NCI-H510A treated with DMSO at 0.1 percent for 48 hours (cell line): ENCODE results near the gene SSTR5.

Source experiments
- DNase-seq: peaks from one replicate; lab custom pipeline; 2025; lab: John Stamatoyannopoulos, UW

The SSTR5 gene

DNA sequence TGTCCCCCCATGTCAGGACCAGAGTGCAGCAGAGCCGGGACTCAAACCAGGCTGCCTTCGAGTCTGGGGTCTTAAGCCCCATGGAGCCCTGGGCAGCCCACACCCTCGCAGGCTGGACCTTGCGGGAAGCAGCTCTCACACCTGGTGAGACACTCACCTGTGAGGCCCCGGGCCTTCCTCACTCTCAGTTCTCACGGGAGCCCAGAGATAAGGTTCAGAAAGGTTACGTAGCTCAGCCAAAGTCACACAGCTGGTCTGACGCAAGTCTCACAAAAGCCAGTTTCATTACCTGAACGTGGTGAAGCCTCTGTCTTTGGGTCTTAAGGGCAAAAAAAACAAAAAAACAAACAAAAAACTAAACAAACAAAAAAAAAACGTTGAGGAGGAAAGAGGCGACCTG lies 32.8 kb upstream of the SSTR5 start:
- no peak for DNase-seq

DNA sequence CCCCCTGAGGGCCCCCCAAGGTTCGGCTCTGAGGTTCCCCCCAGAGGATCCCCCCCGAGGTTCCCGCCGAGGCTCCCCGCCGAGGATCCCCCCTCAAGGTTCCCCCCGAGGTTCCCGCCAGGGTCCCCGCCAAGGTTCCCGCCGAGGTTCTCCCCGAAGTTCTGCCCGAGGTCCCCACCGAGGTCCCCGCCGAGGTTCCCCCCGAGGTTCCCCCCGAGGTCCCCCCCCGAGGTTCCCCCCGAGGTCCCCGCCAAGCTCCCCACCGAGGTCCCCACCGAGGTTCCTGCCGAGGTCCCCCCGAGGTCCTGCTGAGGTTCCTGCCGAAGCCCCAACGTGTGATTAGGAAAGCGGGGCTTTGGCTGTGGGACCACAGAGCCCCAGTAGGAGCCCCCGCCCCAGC lies 32.2 kb upstream of the SSTR5 start:
- no peak for DNase-seq

DNA sequence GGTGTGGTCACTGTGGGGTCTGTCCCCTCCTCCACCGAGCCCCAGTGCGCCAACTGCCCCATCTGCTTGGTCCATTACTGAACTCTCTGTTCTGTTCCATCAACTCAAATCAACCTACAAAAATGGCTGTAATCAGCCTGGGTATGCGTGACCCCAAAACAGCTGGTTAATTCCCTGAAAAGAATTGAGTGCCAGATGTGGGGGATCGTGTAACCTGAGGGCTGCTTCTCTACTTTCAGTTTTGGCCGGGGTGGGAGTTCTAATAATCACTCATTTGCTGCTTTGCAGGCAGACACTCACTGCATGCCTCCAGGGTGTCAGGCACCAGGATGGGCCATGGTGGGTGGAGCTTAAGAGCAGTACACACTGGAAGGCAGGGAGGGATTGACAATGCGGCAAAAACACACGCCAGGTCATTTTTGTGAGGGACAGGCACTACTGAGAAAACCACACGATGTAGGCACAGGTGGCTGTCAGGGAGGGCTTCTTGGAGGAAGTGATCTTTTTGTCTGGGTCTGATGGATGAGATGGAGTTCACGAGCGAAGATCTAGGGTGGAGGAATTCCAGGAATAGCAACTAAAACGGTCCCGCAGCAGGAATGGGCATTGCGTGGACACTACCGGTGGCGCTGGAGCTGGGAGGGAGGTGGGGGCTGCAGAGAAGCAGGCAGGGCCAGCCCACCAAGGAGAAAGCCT lies 30.4 kb upstream of the SSTR5 start:
- DNase-seq, result no peak

DNA sequence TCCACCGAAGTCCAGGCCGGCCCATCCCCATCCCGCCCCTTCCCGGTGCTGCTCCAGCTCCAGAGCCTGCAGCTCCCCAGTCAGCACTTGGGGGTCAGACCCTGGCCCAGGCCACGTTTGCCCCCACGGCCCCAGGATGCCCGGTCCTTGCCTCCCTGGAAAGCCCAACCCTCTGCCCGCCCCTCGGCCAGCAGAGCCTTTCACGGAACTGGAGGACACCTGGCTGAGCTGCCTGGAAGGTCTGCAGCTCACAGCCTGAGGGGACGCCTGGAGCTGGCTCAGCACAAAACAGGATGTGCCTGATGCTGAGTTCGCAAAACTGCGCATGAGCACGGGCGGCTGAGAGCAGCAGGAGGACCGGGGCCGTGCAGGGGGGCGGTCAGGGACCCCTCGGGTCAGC lies 29.7 kb upstream of the SSTR5 start:
- no peak for DNase-seq

DNA sequence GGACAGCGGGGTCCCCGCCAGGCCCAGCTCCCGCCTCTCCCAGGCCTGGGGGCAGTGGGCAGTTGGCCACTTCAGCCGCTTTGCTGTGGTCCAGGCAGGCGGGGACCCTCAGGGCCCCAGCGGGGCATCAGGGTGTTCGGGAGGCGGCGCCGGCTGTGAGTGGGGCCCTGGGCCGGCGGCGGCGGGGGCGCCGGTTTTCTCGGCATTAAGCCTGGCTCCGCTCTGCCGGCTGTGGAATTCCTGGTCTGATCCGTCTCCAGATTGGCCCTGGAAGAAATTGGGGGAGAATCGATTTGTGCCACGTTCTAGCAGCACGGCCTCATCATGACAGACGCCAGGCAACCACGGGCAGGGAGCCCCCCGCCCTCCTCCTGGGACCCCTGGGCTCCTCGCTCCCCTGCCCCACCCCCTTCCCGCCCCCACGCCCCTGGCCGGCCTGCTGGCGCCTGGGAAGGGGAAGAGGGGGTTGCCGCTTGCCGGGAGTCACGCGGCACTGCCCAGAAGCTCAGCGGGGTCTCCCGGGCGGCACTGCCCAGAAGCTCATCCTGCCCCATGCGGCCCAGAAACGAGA lies 28.6 kb upstream of the SSTR5 start:
- no peak for DNase-seq

DNA sequence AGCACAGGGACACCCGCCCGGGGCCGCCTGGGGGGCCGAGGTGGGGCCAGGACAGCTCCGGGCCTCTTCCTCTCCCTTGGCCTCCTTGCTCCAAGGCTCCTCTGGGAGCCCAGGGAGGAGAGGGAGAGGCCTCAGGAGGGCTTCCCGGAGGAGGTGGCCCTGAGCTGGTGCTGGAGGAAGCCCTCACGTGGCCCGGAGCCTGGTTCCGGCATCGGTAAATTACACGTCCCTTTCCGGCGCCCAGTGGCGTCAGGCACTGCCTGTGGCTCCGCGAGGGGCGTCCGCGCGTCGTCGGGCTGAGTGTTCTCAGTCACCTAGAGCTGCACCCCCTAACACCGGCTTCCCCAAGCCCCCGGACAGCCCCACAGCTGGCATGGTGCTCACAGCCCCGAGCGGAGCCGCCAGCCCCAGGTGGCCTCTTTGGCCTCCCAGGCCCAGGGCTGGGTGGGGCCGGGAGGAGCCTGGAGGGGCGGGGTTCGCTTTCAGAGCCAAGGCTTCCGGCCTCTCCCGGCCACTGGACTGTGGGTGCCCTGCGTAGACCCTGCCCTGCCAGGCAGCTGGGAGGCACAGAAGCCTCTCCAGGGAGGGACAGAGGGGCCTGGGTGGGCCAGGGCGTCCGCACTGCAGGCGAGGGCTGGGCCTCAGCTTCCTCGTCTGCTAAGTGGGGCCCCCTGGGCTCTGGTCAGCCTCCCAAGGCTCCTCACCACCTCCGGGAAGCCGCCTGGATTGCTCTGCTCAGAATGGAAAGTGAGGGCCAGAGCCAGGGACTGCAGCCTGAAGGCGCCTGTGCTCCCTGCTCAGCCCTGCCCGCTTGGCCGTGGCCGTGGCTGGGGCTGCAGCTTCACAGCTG lies 27.9 kb upstream of the SSTR5 start:
- DNase-seq, result no peak

DNA sequence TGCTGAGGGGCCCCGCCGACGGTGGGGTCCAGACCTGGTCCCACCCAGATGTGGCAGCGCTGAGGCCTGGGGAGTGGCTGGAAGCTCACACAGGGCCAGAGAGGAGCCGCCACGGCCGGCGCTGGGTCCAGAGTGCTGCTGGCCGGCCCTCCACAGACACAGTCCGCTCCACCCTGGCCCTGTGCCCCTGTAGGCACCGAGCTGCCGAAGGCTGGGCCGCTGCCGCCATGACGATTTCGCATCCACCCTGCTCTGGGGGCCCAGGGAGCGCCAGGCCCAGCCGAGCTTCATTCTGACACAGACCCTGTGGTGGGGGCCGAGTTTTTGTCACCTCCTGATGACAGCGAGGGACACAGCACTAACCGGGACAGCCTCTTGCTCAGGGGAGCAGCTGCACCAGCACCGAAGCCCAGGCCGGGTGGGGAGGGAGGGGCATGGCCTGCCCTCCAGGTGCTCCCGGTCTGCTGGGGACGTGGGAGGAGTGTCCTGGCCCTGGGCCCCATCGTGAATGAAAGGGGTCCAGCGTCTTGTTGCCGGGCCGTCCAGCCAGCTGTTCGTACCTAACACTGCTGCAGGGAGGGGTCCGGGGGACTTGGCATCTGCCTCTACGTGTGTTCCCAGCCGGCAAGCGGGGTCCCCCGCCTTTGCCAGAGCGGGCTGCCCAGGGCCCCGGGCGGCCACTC lies 27.1 kb upstream of the SSTR5 start:
- no peak for DNase-seq

DNA sequence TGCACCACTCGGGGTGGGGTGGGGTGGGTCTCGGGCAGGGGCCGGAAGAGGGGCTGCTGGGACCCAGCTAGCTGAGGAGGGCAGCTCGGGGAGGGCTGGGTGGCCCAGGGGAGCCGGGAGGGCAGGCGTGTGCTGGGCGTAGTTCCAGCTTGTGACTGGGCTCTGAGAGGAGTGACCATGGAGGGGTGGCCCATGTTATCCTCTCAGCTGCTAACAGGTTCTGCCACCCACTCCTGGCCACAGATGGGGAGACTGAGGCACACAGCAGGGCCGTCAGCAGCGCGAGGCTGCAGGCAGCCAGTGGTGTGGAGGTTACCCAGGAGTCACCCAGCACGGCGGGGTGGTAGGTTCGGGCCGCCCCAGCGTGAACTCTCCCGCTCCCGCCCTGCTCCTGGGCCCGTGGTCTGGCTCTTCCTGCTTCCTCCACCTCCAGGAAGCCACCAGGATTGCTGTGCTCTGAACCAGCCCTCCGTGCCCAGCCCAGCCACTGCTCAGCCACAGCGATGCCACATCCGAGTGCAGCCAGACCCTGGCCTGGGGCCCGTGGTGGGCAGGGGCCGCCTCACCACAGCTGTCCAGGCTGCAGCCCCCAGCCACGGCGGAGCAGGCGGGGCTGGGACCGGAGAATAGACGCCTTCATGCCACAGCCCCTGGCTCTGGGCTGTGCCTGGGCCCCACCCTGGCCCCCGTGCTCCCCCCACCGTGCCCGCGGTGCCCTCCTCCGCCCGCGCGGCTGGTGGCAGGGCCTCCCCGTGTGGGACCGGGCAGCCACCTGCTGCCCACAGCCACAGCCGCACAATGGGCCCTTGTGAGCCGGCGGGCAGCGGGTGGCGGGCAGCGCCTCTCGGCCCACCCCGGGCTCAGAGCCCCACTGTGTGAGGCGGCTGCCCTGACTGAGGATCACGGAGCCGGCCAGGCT lies 26.3 kb upstream of the SSTR5 start:
- DNase-seq, result no peak

DNA sequence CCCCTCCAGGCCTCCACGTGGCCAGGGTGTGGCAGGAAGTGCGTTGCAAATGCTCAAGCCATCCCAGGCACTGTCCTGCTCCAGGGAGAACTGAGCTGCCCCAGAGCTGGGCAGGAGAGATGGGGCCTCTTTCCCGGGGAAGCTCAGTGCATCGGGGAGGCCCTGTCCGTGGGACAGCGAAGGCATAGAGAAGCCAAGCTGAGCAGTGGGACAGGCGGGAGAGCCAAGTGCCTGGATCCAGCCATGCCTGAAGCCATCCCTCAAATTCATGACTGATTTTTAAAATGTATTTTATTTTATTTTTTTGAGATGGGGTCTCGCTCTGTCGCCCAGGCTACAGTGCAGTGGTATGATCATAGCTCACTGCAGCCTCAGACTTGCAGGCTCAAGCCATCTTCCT lies 25.4 kb upstream of the SSTR5 start:
- DNase-seq, result no peak

DNA sequence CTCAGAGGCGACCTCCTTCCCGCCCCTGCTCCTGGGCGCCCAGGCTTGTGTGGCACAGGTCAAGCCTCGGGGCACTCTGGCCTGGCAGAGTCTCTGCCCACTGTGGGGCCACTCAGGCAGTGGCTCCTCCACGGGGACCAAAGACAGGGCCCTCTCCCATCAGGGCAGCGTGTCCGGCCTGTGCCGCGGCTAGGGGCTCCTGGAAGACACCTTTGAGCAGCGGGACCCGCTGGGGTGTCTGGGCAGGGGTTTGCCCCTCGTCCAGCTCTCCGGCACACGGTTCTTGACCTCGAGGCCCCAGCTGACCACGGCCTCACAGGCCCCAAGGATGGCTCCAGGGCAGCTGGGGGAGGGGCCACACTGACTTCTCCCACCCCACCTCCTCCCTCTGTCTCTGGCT lies 24.7 kb upstream of the SSTR5 start:
- no peak for DNase-seq

DNA sequence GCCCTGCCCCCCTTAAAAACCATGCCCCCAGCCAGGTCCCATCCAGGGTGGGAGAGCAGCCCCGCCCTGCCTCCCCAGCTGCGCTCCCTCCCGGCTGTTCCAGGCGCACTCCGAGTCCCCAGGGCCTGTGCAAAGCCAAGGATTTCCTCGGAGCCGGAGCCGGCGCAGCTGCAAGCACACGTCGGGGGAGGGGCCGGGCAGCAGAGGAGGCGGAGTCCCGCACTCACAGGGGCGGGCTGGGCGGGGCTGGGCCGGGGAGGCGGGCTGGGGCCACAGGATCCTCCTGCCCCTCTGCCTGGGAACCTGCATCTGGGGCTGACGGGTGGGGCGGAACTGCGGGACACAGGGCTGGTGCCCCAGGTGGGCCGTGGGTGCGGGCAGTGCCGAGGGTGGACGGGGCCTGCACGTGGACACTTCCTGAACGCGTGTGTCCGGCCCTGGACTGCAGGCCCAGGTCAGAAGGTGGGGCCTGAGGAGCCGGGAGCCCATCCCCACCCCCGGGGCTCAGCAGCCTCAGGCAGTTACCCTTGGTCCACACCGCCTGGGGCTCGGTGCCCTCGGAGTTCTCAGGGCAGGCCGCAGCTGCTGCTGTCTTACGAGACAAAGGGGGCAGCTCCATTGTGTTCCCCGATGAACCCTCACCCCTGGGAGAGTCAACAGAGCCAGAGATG lies 24.0 kb upstream of the SSTR5 start:
- no peak for DNase-seq

DNA sequence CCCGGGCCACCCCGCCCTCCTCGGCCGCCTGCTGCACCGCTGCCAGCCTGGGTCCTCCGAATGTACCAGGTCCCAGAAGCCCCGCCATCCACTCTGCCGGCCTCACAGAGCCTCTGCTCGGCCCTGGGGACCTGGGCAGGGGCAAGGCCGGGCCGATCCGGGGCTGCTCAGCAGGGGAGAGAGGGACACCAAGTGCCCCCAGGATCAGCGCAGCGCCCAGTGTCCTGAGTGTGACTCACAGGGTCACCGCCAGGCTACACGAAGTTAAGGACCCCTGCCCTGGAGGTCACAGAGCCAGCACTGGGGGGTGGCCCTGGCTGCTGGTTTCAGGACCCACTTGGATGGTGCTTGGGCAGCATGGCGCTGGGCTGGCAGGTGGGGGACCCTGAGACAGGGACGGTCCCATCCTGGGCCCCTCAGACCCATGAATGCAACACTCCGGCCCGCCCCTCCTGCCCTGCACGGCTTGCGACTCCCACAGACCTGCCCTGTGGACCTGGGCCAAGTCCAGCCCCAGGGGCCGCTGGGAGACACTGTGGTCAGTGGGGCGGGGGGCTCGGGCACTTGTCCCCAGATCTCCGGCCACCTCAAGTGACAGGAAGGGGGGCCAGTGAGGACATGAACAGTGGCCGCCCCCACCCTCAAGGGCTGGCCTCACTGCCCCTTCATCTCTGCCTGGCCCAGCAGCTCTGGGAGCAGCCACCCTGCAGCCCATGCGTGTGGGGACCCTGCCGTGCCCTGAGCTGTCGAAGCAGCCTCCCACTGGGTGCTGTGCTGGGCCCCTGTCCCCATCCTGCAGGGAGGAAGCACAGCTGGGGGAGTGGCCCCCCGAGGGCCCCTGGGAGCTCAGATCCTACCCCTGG lies 23.2 kb upstream of the SSTR5 start:
- DNase-seq, result no peak

DNA sequence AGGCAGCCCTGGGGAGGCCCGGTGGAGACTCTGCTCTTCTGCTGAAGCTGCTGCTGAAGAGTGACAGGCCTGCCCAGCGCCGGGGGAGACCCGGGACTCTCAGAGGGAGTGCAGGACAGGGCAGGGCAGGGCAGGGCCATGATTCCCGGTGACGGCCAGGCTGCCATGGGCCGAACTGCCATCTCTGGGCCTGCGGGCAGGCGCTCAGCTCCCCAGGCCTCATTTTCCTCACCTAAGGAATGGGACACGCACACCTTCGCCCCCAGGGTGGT lies 22.6 kb upstream of the SSTR5 start:
- no peak for DNase-seq

DNA sequence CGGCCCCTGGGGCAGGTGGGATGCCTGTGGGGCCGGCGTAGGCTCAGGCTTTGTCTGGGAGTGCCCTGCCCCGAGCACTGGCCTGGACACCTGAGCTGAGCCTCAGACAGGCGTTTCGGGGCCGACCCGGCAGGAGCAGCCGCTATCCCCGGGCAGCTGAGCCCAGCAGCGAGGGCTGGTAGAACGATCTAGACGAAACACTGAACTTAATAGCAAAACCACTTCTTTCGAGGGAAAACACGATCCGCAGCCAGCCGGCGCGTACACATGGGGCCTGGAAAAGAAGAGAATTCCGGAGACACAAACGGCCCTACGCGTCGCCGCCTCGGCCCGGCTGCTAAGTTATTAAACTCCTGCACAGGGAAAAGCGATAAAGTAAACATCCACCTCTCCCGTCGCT lies 22.0 kb upstream of the SSTR5 start:
- DNase-seq, result no peak

DNA sequence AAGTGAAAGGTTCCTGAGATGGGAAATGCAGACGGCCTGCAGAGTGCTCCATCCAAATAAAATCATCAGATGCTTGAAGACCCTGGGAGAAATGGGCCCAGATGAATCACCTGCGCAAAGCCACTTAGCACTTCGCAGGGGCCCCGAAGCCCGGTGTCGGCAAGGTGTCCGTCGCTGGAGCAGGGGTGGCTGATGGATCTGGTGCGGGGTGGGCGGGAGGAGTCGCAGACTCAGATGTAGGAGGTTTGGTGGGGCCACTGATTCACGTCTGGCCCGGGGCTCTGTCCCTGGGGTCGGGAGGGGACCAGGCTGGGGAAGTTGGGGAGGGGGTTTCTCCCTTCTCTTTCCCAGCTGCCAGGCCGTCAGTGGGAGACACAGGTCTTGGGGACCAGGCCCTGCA lies 21.6 kb upstream of the SSTR5 start:
- no peak for DNase-seq

DNA sequence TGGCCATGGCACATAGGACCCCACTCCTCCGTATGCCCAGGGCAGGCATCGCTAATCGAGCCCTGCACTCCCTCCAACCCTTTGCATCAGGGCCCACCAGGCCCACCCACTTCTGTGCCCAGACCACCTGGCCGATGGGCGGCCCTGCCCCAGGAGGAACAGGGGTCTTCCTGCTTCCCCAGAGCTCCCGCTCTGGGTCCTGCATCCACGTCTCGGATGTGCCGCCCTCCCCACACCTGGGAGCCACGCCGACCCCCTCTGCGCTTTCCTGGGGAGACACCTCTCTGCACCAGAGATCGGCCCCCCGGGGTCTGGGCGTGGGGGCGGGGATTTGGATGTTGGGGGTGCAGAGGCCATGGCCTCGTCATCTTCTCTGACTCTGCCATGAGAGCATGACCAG lies 21.1 kb upstream of the SSTR5 start:
- no peak for DNase-seq

DNA sequence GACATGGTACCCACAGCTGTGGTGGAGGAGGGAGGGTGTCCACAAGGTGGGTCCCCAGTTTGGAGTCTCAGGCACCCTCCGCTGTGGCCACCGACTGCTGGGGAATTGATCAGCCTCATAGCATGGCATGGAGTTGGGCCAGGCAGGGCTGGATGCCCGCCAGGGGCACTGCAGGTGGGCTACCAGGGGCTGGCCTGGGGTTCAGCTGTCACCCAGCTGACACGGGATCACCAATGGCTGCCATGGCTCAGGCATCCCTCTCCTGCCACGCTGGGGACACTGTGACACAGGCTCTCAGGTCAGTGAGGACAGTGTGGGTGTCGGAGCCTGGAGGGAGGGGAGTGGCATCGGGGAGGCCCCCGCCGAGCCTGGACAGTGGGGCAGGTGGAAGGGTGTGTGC lies 19.8 kb upstream of the SSTR5 start:
- no peak for DNase-seq

DNA sequence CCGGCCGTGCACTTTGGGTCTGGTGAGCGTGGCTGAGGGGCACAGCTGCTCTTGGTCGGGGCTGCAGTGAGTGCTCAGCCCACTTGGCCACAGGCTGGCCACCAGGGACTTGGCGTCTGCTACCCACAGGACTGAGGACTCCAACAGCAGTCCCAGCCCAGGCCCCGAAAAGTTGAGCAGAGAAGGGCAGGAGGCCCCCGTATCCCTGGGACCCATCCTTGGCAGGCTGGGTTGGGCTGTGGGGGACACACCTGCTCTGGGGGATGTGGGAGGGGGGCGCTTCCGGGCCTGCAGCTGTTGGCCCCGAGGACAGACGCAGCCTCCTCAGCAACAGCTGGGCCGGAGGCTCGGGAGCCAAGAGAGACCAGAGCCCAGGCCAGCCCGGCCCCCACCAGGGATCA lies 19.4 kb upstream of the SSTR5 start:
- no peak for DNase-seq

DNA sequence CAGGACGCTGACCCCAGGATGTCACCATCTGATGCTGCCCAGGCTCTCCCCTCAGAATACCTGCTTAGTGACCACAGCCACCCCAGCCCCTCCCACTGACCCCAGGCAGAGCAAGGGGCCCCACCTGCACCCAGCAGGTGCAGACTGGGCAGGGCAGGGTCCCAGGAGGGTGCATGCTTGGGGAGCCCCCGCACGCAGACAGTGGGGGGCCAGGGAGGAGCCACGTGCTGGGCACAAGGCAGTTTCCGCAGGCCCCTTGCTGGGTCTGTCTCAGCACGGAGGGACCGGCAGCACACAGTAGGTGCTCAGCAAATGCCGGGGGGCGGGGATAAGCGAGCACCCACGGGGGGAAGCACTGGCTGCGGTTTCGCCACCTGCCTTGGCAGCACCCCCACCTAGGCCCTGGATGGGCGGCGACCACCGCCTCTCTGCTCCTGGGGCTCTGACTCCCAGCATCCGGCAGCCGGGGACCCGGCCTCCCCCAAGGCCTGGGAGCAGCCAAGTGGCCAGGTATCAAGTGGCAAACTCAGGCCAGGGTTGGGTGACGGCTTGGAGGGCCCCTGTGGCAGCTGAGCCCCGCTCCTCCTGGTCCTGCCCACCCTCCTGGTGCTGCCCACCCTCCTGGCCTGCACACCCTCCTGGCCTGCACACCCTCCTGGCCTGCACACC lies 18.7 kb upstream of the SSTR5 start:
- DNase-seq, result no peak
